Rectal smooth muscle tissue (tissue), 1 donor: ENCODE data around the gene RNF121.
A peak's percentile ranks its signal among the peaks of the same experiment; 100 is the strongest.

Experiments used
- H3K27ac ChIP-seq: one replicate; pipeline ENCODE4 v1.7.0; 2013; ENCODE audit warnings: low read depth, low read length, inconsistent platforms
- H3K27me3 ChIP-seq: one replicate; pipeline ENCODE4 v1.7.0; 2013; ENCODE audit warnings: low read length; ENCODE audit not compliant: control insufficient read depth, insufficient read depth
- H3K36me3 ChIP-seq: one replicate; pipeline ENCODE4 v1.7.0; 2013; ENCODE audit warnings: low read length; ENCODE audit not compliant: control insufficient read depth, insufficient read depth
- H3K4me1 ChIP-seq: one replicate; pipeline ENCODE4 v1.7.0; 2013; ENCODE audit warnings: low read length; ENCODE audit not compliant: control insufficient read depth, insufficient read depth
- H3K4me3 ChIP-seq: one replicate; pipeline ENCODE4 v1.7.0; 2013; ENCODE audit warnings: low read length
- H3K9ac ChIP-seq: one replicate; pipeline ENCODE4 v1.7.0; 2013; ENCODE audit warnings: low read length

RNF121 gene

GRCh38 chr11:71977090-71977489 lies 48.2 kb downstream of the RNF121 start:
- no peak overlapping the region for H3K9ac ChIP-seq
- no peak overlapping the region for H3K4me3 ChIP-seq

GRCh38 chr11:71977743-71978418 lies 49.0 kb downstream of the RNF121 start:
- Histone ChIP-seq H3K27me3 (no peaks in the 10 kb centered on the region), H3K36me3 (no peaks in the 10 kb centered on the region), H3K27ac (no peak overlapping the region), H3K4me1 (no peaks in the 10 kb centered on the region), H3K4me3 (no peak overlapping the region), H3K9ac (no peak overlapping the region)

More at GRCh38 chr11:71977090-71977489, 48.2 kb downstream of the RNF121 start:
- H3K27ac ChIP-seq, result no peak overlapping the region
- no peaks in the 10 kb centered on the region for H3K27me3 ChIP-seq
- no peaks in the 10 kb centered on the region for H3K4me1 ChIP-seq
- H3K36me3 ChIP-seq, result no peaks in the 10 kb centered on the region

- no peaks in the 10 kb centered on the region for H3K4me1 ChIP-seq
- no peak overlapping the region for H3K9ac ChIP-seq
- no peak overlapping the region for H3K4me3 ChIP-seq
- no peaks in the 10 kb centered on the region for H3K36me3 ChIP-seq
- no peaks in the 10 kb centered on the region for H3K27me3 ChIP-seq
- no peak overlapping the region for H3K27ac ChIP-seq
Observed at GRCh38 chr11:71979094-71979493, 50.2 kb downstream of the RNF121 start.

- Histone ChIP-seq H3K4me1 (no peaks in the 10 kb centered on the region), H3K4me3 (no peak overlapping the region), H3K36me3 (no peaks in the 10 kb centered on the region), H3K9ac (no peak overlapping the region), H3K27ac (no peak overlapping the region), H3K27me3 (no peaks in the 10 kb centered on the region)
Observed at GRCh38 chr11:71979602-71980001, 50.8 kb downstream of the RNF121 start.

GRCh38 chr11:71986131-71986530 lies 57.3 kb downstream of the RNF121 start:
- no peak overlapping the region for H3K27ac ChIP-seq
- H3K36me3 ChIP-seq, result peaks cover 8% of the 10 kb centered on the region
- no peaks in the 10 kb centered on the region for H3K27me3 ChIP-seq
- no peak overlapping the region for H3K9ac ChIP-seq
- peaks cover 14% of the 10 kb centered on the region for H3K4me1 ChIP-seq
- no peak overlapping the region for H3K4me3 ChIP-seq

- H3K36me3 ChIP-seq, result peaks cover 8% of the 10 kb centered on the region
- no peak overlapping the region for H3K4me3 ChIP-seq
- H3K27ac ChIP-seq, result peak overlapping the region; percentile 59
- H3K9ac ChIP-seq, result no peak overlapping the region
- H3K27me3 ChIP-seq, result no peaks in the 10 kb centered on the region
- H3K4me1 ChIP-seq, result peaks cover 14% of the 10 kb centered on the region
Observed at GRCh38 chr11:71987521-71987920, 58.7 kb downstream of the RNF121 start.

- peaks cover 14% of the 10 kb centered on the region for H3K4me1 ChIP-seq
- H3K4me3 ChIP-seq, result no peak overlapping the region
- H3K36me3 ChIP-seq, result peaks cover 8% of the 10 kb centered on the region
- no peak overlapping the region for H3K9ac ChIP-seq
- H3K27ac ChIP-seq, result peak overlapping the region; percentile 59
- no peaks in the 10 kb centered on the region for H3K27me3 ChIP-seq
Observed at GRCh38 chr11:71988050-71988449, 59.2 kb downstream of the RNF121 start.

GRCh38 chr11:71990701-71991100 lies 61.9 kb downstream of the RNF121 start:
- Histone ChIP-seq H3K4me3 (no peak overlapping the region), H3K9ac (no peak overlapping the region), H3K36me3 (peaks cover 8% of the 10 kb centered on the region), H3K27me3 (no peaks in the 10 kb centered on the region), H3K4me1 (peaks cover 14% of the 10 kb centered on the region), H3K27ac (no peak overlapping the region)

- Histone ChIP-seq H3K36me3 (peaks cover 8% of the 10 kb centered on the region), H3K4me3 (no peak overlapping the region), H3K4me1 (peaks cover 14% of the 10 kb centered on the region), H3K27ac (no peak overlapping the region), H3K27me3 (no peaks in the 10 kb centered on the region), H3K9ac (no peak overlapping the region)
Observed at GRCh38 chr11:71991494-71991893, 62.6 kb downstream of the RNF121 start.

GRCh38 chr11:71992136-71992730 lies 63.4 kb downstream of the RNF121 start:
- Histone ChIP-seq H3K4me3 (no peak overlapping the region), H3K9ac (no peak overlapping the region), H3K36me3 (peaks cover 8% of the 10 kb centered on the region), H3K27ac (no peak overlapping the region), H3K4me1 (peaks cover 12% of the 10 kb centered on the region), H3K27me3 (no peaks in the 10 kb centered on the region)

GRCh38 chr11:71994786-71995185 lies 65.9 kb downstream of the RNF121 start:
- no peak overlapping the region for H3K27ac ChIP-seq
- H3K9ac ChIP-seq, result no peak overlapping the region
- H3K27me3 ChIP-seq, result no peaks in the 10 kb centered on the region
- H3K36me3 ChIP-seq, result peaks cover 6% of the 10 kb centered on the region
- peaks cover 3% of the 10 kb centered on the region for H3K4me1 ChIP-seq
- H3K4me3 ChIP-seq, result no peak overlapping the region

GRCh38 chr11:71995726-71996291 lies 67.0 kb downstream of the RNF121 start:
- Histone ChIP-seq H3K9ac (no peak overlapping the region), H3K36me3 (peaks cover 2% of the 10 kb centered on the region), H3K27ac (no peak overlapping the region), H3K27me3 (no peaks in the 10 kb centered on the region), H3K4me3 (no peak overlapping the region), H3K4me1 (peaks cover 13% of the 10 kb centered on the region)

- H3K36me3 ChIP-seq, result peaks cover under 1% of the 10 kb centered on the region
- H3K9ac ChIP-seq, result no peak overlapping the region
- peaks cover 14% of the 10 kb centered on the region for H3K4me1 ChIP-seq
- no peak overlapping the region for H3K27ac ChIP-seq
- H3K4me3 ChIP-seq, result no peak overlapping the region
- no peaks in the 10 kb centered on the region for H3K27me3 ChIP-seq
Observed at GRCh38 chr11:71996517-71996916, 67.7 kb downstream of the RNF121 start.
